GM12865 (cell line): ENCODE measurements around the gene PSMG4.

ENCODE experiments used
- DNase-seq: peaks from one replicate; pipeline ENCODE4 v3.0.0; 2010; ENCODE audit warnings: low read depth
- H3K4me3 ChIP-seq: 2 replicates; pipeline ENCODE4 v1.5.1; 2011; ENCODE audit warnings: mild to moderate bottlenecking, low read depth, low read length, control low read depth
- CTCF ChIP-seq: IDR thresholded peaks from 2 replicates; pipeline ENCODE4 v1.5.1; 2011; ENCODE audit warnings: low read length, control low read depth, low read depth, inconsistent platforms; ENCODE audit not compliant: insufficient read depth; ENCODE audit errors: missing control alignments

PSMG4 gene

GRCh38 chr6:3258720-3259490 lies at the start of gene PSMG4:
PSMG4 (plus strand) TSS chr6:3258947; CDS start chr6:3259023, 76 bp downstream.
- no peak for TF ChIP-seq CTCF
- peak within 1 kb of the TSS; percentile 65 for H3K4me3 ChIP-seq
- DNase-seq, result peak; percentile 93

GRCh38 chr6:3209114-3210023 lies 49.4 kb upstream of the PSMG4 start:
- DNase-seq, result peak; percentile 91
- H3K4me3 ChIP-seq, result peak overlapping the region; percentile 4; the same call in 1 of the 2 replicates
- TF ChIP-seq CTCF, result no peak

- no peak for DNase-seq
- TF ChIP-seq CTCF, result no peak
- no peak overlapping the region for H3K4me3 ChIP-seq
Observed at GRCh38 chr6:3210024-3210610, 48.6 kb upstream of the PSMG4 start.

GRCh38 chr6:3211681-3212080 lies 47.1 kb upstream of the PSMG4 start:
- H3K4me3 ChIP-seq, result no peak overlapping the region
- TF ChIP-seq CTCF, result no peak
- no peak for DNase-seq

- no peak overlapping the region for H3K4me3 ChIP-seq
- DNase-seq, result no peak
- TF ChIP-seq CTCF, result no peak
Observed at GRCh38 chr6:3212261-3212660, 46.5 kb upstream of the PSMG4 start.

GRCh38 chr6:3213334-3213695 lies 45.4 kb upstream of the PSMG4 start:
- no peak overlapping the region for H3K4me3 ChIP-seq
- no peak for DNase-seq
- no peak for TF ChIP-seq CTCF
